Astrocyte of the hippocampus (primary cell): ENCODE data around the gene NCAPG.

Experiments
- DNase-seq: peaks from one replicate; pipeline ENCODE4 v3.0.0; 2011; ENCODE audit warnings: low read depth, low spot score

Gene NCAPG

GRCh38 chr4:17810260-17811077 lies at the start of gene NCAPG, which contains the start of gene DCAF16:
NCAPG (plus strand) TSS chr4:17810979; CDS start chr4:17811078, 99 bp downstream.
DCAF16 (minus strand) TSS chr4:17810757; CDS start chr4:17804141, 6,616 bp downstream.
- peak; percentile 100 for DNase-seq

- DNase-seq: no peak
Observed at GRCh38 chr4:17761062-17761461, 49.7 kb upstream of the NCAPG start.

- DNase-seq: peak; percentile 49
Observed at GRCh38 chr4:17762726-17763125, 48.1 kb upstream of the NCAPG start.

- DNase-seq: no peak
Observed at GRCh38 chr4:17763416-17763815, 47.4 kb upstream of the NCAPG start.

GRCh38 chr4:17763931-17764330 lies 46.8 kb upstream of the NCAPG start:
- DNase-seq: no peak

- DNase-seq: no peak
Observed at GRCh38 chr4:17765514-17766286, 45.1 kb upstream of the NCAPG start.

- no peak for DNase-seq
Observed at GRCh38 chr4:17766826-17767458, 43.8 kb upstream of the NCAPG start.

GRCh38 chr4:17769406-17770174 lies 41.2 kb upstream of the NCAPG start:
- peak; percentile 79 for DNase-seq

- peak; percentile 66 for DNase-seq
Observed at GRCh38 chr4:17770845-17771244, 39.9 kb upstream of the NCAPG start.

GRCh38 chr4:17771284-17771908 lies 39.4 kb upstream of the NCAPG start:
- DNase-seq: peak; percentile 8

- DNase-seq: no peak
Observed at GRCh38 chr4:17773135-17773698, 37.6 kb upstream of the NCAPG start.

- no peak for DNase-seq
Observed at GRCh38 chr4:17778431-17778830, 32.3 kb upstream of the NCAPG start.

GRCh38 chr4:17780501-17781299 lies 30.1 kb upstream of the NCAPG start:
- DNase-seq: peak; percentile 61

- DNase-seq: peak; percentile 54
Observed at GRCh38 chr4:17781300-17782287, 29.2 kb upstream of the NCAPG start, which contains the start of gene FAM184B. FAM184B (minus strand) TSS chr4:17781621; CDS start chr4:17781299, 322 bp downstream.

- no peak for DNase-seq
Observed at GRCh38 chr4:17785858-17786257, 24.9 kb upstream of the NCAPG start.

GRCh38 chr4:17786567-17786966 lies 24.2 kb upstream of the NCAPG start:
- DNase-seq: peak; percentile 47

- DNase-seq: peak; percentile 26
Observed at GRCh38 chr4:17787315-17787714, 23.5 kb upstream of the NCAPG start.

- peak; percentile 58 for DNase-seq
Observed at GRCh38 chr4:17788956-17789355, 21.8 kb upstream of the NCAPG start.
